Measurements from ENCODE around the gene ZNF223. TPM values are rescaled to one million over a fixed set of nuclear protein-coding genes. Genes with fewer than 3 reads are reported as not detected.

Gene ZNF223
- total and polyA plus RNA-seq, 10 of the 15 experiments (the other 5 are each of a cell fraction or from before 2014, with no cell fraction given): 0.05 to 3.7 (median 0.14) TPM; not detected in 4

- TF ChIP-seq, protein P1, sequence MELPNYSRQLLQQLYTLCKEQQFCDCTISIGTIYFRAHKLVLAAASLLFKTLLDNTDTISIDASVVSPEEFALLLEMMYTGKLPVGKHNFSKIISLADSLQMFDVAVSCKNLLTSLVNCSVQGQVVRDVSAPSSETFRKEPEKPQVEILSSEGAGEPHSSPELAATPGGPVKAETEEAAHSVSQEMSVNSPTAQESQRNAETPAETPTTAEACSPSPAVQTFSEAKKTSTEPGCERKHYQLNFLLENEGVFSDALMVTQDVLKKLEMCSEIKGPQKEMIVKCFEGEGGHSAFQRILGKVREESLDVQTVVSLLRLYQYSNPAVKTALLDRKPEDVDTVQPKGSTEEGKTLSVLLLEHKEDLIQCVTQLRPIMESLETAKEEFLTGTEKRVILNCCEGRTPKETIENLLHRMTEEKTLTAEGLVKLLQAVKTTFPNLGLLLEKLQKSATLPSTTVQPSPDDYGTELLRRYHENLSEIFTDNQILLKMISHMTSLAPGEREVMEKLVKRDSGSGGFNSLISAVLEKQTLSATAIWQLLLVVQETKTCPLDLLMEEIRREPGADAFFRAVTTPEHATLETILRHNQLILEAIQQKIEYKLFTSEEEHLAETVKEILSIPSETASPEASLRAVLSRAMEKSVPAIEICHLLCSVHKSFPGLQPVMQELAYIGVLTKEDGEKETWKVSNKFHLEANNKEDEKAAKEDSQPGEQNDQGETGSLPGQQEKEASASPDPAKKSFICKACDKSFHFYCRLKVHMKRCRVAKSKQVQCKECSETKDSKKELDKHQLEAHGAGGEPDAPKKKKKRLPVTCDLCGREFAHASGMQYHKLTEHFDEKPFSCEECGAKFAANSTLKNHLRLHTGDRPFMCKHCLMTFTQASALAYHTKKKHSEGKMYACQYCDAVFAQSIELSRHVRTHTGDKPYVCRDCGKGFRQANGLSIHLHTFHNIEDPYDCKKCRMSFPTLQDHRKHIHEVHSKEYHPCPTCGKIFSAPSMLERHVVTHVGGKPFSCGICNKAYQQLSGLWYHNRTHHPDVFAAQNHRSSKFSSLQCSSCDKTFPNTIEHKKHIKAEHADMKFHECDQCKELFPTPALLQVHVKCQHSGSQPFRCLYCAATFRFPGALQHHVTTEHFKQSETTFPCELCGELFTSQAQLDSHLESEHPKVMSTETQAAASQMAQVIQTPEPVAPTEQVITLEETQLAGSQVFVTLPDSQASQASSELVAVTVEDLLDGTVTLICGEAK (IDR thresholded peaks at IDR 0.05; ENCODE audit: borderline replicate concordance): no peak
- TF ChIP-seq, protein P2, sequence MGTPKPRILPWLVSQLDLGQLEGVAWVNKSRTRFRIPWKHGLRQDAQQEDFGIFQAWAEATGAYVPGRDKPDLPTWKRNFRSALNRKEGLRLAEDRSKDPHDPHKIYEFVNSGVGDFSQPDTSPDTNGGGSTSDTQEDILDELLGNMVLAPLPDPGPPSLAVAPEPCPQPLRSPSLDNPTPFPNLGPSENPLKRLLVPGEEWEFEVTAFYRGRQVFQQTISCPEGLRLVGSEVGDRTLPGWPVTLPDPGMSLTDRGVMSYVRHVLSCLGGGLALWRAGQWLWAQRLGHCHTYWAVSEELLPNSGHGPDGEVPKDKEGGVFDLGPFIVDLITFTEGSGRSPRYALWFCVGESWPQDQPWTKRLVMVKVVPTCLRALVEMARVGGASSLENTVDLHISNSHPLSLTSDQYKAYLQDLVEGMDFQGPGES (IDR thresholded peaks at IDR 0.05): no peak
- TF ChIP-seq POLR2AphosphoS2 (IDR thresholded peaks at IDR 0.05; ENCODE audit: low read depth, low read length): no peak
- no peak for TF ChIP-seq SKIL (IDR thresholded peaks at IDR 0.05; ENCODE audit: low read depth, poor library complexity, severe bottlenecking)
- TF ChIP-seq ATF7 (IDR thresholded peaks at IDR 0.05; ENCODE audit: low read depth): no peak
- no peak for TF ChIP-seq HCFC1 (IDR thresholded peaks at IDR 0.05; ENCODE audit: low read length)
- no peak for TF ChIP-seq IKZF1 (conservative IDR thresholded peaks at IDR 0.05)
- TF ChIP-seq TAF1 (IDR thresholded peaks at IDR 0.05; ENCODE audit: borderline replicate concordance, low read depth, low read length): no peak
Measured at GRCh38 chr19:44021221-44021620, 30.6 kb upstream of the ZNF223 start (continued).
